ENCODE results near the gene TNFRSF12A.
"Not testable (repeated sequence)": the region's sequence is repeated elsewhere in the genome, so short reads cannot be mapped to it uniquely, and the experiment has no call there.

The TNFRSF12A gene

GRCh38 chr16:3069146-3069545 lies 49.0 kb downstream of the TNFRSF12A start:
- not testable (repeated sequence) for DNase-seq

- no peak for DNase-seq
Measured at GRCh38 chr16:3070608-3071111, 50.5 kb downstream of the TNFRSF12A start.

- no peak for DNase-seq
Measured at GRCh38 chr16:3071655-3072054, 51.5 kb downstream of the TNFRSF12A start.

Measured in fibroblast of skin of abdomen (primary cell).